GM21390 (cell line): ENCODE results near the gene MAP3K21.

Experiments
- ATAC-seq: cut with Tn5 transposase; IDR thresholded peaks from one replicate; pipeline ENCODE4 v1.9.1; 2021; ENCODE audit not compliant: unreplicated experiment

The MAP3K21 gene

GRCh38 chr1:233326319-233326718, 1.2 kb upstream of the MAP3K21 start:
- ATAC-seq, result no peak

DNA sequence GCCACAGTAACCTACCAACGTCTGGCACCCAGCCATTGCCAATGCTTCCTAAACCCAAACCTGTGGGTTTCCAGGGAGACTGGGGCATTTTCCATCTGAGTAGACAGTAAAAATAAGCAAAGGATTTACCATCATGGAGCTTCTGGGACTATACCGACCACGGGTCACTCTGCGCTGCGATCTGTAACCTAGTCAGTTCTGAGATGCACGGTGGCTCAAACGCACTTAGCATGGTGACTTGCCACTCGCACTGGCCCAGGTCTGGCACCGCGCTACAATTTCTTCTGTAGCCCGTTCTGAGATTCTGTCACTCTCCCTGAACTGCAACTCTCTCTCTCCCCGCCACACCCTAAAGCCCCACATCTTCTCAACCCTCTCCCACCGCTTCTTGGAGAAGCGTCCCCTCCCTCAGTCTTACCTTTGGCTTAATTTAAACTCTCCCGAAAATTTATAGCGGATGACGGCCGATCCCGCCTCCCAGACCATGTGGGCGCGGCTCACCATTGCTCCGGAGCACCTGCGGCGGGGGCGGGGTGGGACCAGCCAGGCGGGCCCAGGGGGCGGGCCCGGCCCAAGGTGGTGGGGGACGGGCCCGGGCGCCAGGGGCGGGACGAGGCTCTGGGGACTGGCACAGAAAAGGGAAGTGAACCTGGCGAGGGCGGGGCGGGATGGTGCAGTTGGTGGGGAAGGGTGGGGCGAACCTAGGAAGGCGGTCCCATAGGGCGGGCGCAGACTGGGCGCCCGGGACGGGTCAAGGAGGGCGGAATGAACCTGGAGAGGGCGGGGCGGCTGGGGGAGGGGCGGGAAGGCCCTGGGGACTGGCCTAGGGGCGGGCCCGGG, 493 bp upstream of the MAP3K21 start:
- ATAC-seq, result peak; percentile 93

DNA sequence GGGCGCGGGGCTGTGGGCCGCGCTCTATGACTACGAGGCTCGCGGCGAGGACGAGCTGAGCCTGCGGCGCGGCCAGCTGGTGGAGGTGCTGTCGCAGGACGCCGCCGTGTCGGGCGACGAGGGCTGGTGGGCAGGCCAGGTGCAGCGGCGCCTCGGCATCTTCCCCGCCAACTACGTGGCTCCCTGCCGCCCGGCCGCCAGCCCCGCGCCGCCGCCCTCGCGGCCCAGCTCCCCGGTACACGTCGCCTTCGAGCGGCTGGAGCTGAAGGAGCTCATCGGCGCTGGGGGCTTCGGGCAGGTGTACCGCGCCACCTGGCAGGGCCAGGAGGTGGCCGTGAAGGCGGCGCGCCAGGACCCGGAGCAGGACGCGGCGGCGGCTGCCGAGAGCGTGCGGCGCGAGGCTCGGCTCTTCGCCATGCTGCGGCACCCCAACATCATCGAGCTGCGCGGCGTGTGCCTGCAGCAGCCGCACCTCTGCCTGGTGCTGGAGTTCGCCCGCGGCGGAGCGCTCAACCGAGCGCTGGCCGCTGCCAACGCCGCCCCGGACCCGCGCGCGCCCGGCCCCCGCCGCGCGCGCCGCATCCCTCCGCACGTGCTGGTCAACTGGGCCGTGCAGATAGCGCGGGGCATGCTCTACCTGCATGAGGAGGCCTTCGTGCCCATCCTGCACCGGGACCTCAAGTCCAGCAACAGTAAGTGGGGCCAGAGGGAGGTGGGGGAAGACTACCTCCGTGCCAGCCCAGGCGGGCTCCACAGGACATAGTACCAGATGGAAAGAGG, 808 bp downstream of the MAP3K21 start:
- peak; percentile 24 for ATAC-seq

DNA sequence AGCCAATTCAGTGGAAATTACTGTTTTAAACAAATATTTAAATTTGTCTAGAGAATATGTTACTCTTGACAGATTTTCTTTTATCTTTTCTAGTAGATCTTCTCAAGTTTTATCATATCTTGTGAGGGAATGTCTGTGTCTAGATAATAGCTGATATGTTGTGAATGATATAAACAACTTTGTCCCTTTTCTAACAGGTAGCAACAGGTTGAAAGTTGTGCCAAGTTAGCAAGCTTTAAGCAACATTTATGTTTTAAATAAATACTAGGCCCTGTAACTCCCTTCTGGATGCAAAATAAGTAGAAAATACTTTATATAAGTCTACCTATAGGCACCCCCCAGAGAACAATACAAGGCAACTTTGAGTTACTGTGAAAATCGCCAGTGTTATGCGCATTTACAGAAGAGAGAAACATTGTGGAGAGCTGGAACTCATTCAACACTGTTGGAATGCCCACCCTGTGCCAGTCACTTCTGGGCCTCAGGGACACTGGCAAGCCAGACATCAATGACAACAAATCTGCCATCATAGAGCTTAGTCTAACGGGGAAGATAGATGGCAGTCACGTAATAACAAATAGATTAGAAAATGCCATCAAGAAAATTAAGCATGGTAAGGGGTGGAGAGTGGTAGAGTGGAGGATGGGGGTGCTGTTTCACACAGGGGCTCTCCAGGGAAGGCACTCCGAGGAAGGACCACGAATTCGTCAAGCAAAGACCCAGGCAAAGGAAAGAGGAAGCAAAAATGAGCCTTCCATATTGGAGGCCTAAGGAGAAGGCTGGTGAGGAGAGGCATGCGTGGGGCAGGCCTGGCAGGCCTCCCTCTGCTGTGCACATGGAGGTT, 4.4 kb downstream of the MAP3K21 start:
- no peak for ATAC-seq

DNA sequence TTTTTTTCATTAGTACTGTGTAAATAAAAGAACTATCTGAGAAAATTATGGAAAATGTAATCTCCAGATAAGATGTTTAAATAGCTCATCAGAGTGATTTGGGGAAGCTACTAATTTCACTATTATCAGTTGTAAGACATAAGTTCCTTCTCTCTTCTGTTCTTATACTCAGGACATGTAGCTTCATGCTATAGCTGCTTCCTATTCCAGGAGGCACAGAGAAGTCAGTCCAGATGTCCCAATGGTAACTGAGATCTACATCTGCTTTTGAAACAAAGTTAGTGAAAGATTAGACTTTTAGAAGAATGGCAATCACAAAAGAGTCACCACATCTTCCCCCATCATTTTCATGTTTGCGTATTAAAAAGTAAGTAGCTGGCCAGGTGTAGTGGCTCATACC, 5.6 kb downstream of the MAP3K21 start:
- ATAC-seq, result no peak

DNA sequence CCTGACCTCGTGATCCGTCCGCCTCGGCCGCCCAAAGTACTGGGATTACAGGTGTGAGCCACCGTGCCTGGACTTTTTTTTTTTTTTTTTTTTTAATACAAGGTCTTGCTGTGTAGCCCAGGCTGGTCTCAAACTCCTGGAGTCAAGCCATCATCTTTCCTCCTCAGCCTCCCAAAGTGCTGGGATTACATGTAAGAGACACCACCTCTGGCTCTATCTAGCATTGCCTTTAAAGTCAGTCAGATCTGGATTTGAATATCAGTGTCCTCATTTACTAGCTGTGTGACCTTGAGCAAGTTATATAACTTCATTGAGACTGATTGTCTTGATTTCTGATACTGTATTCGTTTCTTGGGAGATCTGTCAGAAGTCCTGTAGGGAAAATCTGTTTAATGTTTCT, 6.6 kb downstream of the MAP3K21 start:
- ATAC-seq, result no peak

DNA sequence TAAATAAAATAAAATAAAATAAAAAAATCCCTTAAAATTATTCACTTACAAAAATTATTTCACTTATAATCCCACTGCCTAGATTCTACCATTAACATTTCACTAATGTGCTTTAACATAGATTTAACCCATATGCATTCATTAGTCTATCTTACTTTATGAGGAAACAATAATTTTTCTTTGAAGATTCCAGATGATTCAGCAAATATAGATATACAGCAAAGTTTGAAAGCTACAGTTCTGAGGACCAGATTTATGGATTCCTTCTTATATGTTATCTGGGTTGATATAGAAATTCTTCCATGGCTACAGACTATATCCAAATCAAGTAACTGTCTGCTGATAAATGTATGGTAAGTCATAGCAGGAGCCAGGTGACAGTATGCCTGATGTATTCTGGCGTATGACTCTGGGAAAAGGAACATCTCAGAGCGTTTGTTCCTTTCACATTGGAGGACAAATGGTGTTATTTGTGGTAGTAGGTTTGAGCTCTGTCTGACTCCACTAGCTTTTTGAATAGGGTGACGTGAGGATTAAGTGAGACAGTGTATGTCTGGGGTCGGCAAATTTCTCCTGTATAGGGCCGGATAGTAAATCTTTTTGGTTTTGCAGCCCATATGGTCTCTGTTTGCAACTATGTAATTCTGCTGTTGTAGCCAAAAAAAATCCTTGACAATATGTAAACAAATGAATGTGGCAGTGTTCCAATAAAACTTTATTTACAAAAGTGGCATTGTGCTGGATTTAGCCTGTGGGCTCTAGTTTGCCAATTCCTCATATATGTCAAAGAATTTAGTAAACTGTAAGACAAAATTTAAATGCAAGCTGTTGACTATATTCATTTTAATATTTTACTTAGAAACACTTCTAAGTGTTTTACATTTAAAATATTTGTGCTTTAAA, 9.3 kb downstream of the MAP3K21 start:
- no peak for ATAC-seq

DNA sequence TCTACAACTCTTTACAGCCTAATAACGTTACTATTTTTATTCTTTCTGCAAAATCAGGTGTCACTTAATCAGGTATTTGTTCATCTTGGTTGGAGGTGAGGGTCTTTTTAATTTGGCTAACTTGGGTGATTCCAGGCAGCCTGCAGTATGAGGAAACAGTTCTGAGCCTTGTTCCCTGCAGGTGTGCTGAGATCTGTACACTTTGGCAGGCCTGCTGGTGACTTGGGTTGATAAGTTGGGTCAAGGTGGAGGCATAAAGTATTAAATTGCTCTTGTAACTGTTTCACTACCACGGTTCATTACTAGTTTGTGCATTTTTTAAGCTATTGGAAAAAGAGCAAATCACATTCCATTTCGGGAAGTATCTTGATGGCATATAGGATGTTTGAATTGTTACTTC, 10.0 kb downstream of the MAP3K21 start:
- ATAC-seq, result no peak

DNA sequence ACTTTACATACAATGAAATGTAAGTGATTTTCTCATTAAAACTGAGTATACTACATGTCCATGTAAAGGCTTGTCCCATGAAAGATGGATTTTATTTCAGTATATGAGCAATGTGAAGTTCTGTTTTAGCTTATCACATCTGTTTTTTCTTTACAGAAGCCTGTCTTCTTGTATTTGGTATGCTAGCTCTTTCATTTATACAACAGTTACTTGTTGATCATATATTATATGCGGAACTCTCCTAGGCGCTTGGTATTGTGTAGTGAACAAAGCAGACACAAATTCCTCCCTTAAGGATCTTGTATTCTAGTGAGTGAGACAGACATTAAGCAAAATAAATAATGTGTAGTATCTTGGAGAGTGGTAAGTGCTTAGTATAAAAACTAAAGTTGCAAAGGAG, 10.6 kb downstream of the MAP3K21 start:
- no peak for ATAC-seq

DNA sequence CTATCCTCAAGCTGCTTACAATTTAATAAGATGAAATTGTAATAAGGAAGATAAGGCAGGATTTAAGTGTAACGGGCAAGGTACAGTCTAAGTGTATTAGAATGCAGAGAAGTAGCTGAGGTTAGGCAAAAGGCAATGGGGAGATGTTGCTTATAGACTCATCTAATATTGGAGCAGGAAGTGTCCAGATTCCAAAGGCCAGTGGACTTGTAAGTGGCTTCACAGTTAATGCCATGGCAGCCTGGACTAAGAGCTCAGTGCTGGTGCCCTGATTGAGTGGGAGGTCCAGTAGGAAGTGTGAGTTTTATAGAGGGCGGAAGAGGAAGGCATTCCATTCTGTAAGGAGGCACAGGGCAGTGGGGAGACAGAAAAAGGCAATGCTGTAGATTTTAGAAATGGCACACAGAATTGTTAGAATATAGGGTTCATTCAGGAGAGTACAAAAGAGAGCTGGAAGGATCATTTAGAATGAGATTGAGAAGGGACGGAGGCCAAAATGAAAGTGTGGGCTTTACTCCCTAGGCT, 12.6 kb downstream of the MAP3K21 start:
- no peak for ATAC-seq

DNA sequence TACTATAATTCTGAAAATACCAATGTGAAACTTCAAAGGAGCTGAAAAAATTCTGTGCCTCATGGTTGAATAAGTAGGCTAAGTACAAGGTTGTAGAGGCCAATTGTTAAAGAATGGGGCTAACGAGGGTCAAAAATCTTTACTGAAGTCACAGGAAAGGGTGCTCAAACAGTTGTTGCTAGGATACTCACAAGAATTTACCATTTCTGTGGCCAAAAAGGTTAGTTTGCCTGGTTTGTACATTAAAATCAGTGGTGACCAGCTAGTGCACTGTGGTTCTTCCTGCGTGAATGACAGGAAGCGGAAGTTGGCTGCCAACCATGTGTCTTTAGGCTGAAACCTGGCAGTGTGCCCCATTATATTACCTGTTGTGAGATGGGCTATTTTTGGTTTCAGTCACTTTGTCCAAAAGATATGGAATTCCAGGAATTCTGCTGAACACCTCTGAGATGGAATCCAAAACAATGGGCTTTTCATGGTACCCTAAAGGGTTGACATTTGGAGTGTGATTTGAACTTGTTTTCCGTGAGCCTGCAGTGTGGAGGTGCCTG, 13.5 kb downstream of the MAP3K21 start:
- ATAC-seq, result no peak

GRCh38 chr1:233342086-233342485, 14.6 kb downstream of the MAP3K21 start:
- ATAC-seq, result no peak

GRCh38 chr1:233343262-233343661, 15.7 kb downstream of the MAP3K21 start:
- no peak for ATAC-seq

GRCh38 chr1:233347338-233347737, 19.8 kb downstream of the MAP3K21 start:
- no peak for ATAC-seq

GRCh38 chr1:233349137-233349536, 21.6 kb downstream of the MAP3K21 start:
- ATAC-seq, result no peak

GRCh38 chr1:233354983-233355382, 27.5 kb downstream of the MAP3K21 start:
- ATAC-seq, result no peak

DNA sequence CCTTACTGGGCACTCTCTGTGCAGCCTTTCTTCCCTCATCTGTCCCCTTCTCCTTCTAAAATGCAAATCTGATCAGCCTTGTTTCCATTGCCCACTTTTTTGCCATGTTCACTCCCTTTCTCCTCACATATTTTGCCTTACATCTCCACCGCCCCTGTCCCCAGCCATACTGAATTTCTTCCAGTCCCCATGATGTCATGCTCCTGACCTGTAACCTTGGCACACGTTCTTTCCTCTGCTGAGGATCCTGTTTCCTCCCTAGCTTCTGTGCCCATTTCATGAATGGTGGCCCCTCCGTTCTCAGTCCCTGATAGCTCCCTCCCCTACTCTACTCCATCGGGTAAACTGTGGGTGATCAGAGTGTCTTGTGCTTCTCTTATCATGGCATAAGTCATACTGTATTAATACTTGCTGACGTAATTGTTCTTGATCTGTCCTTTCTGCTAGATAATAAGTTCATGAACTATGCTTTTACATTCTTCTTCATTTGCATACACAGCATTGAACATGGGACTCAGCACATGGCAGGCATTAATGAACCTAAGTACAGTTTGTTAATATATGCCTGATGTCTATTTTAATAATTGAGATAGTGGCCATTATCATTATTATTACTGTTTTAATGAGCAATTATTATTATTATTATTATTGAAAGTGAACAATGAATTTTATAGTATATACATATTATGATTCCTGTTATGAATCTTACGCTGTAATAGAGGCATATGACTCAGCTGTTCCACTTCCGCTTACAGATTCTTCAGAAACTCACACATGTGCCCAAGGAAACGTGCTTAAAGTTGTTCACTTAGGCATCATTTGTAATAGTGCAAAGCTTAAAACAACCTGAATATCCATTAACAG, 28.5 kb downstream of the MAP3K21 start:
- ATAC-seq, result peak; percentile 58

GRCh38 chr1:233356705-233356987, 29.1 kb downstream of the MAP3K21 start:
- no peak for ATAC-seq
